Bronchial smooth muscle cell (primary cell): ENCODE measurements around the gene GANAB. TPM values are rescaled to one million over a fixed set of nuclear protein-coding genes. Genes with fewer than 3 reads are reported as not detected.

Source experiments
- total RNA-seq: library from RNA; depleted of rRNA; stranded (reverse); fragments of >200 nt; gene quantifications from 2 replicates; pipeline ENCODE4 v1.2.1, GENCODE V29; 2014

The GANAB gene
- total RNA-seq: 218 and 268 TPM in 2 replicates

GRCh38 chr11:62645946-62646824, at the start of gene GANAB:
Gene GANAB, minus strand, starts transcription at chr11:62646613. Its CDS starts 14 bp downstream, at chr11:62646599.

DNA sequence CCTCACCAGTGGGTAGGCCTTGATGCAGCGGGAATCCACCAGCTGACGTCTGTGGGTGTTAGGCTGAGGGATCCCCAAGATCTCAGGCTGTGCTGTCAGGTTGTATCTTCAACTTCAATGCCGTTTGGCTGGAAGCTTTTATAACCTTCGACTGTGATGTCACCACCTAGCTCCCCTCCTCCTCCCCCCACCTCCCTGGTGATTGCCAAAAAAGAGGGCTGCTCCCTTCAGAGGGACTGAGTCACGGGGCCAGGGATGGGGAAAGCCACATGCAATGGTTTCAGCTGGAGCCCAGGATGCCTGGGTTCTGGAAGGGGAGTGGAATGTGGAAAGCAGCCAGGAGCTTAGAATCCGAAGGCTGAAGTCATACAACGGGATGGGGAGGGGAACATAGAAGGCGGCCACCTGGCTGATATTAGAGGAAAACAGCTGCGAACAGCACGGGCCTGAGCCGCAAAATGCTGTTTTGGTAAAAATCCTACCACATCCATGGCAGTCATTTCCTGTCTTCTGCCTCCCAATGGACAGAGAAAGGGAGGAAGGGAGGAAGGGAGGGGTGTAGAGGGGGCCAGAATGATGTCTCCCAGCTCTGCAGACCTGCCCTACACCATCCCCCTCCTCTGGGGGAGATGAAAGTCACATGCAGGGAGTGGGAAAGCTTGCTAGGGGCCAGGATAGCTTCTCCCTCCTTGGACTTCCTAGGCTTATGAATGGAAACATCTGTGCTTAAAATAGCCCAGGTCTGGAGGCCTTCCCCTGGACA, 43.2 kb upstream of the GANAB start, which contains the start of gene LRRN4CL:
LRRN4CL (minus strand) TSS at position 110 of the 763 bp plus-strand sequence. CDS start 1,022 bp downstream, outside the sequence.

DNA sequence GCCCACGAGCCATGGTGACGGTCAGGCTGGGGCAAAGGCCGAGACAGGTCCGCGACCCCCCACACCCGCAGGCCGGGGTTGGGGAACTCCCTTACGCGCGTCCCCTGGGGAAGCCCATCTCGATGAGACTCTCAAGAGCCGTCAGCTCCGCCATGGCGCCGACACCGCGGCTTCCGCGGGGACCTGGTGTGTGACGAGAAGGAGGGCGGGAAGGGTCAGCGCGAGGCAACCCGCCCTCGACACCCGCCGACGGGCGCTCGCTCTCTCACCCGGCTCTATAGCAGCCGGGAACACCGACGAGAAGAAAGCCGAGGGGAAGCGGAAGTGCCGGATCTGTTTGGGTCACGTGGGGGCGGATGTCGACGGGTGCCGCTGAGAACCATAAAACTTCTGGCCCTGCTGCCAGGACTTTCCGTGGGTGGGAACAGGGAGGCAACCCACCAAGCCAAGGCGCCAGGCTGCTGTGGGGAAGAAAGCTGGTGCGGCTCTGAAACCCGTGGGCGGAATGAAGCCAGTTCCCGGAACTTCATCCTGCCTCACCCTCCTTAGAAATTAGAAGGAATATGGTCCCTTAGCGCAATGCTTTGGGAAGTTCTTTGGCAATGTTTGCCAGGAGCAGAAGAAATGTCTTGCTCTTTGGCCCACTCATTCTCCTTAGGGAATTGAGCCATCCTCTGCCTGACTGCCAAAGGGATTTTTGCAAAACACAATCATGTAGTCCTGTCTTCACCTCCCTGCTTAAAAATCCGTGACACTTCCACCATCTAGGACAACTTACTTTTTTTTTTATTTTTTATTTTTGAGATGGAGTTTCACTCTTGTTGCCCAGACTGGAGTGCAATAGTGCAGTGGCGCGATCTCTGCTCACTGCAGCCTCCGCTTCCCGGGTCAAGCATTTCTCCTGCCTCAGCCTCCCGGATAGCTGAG, 32.6 kb upstream of the GANAB start, which contains the start of gene UBXN1:
UBXN1 (minus strand) TSS at position 304 of the 927 bp plus-strand sequence; CDS start at position 154, 150 bp downstream.

GRCh38 chr11:62671608-62672389, 25.4 kb upstream of the GANAB start, which contains the start of the genes LBHD1 and UQCC3:
Gene LBHD1, minus strand, starts transcription at chr11:62672267. Its CDS starts 2,236 bp downstream, at chr11:62670031.
Gene UQCC3, plus strand, starts transcription at chr11:62671673. Its CDS starts 73 bp downstream, at chr11:62671746.

GRCh38 chr11:62665075-62665598, 18.7 kb upstream of the GANAB start, which contains the start of the genes C11orf98 and CSKMT:
Gene C11orf98, minus strand, starts transcription at chr11:62665210. Its CDS starts 41 bp downstream, at chr11:62665169.
Gene CSKMT, plus strand, starts transcription at chr11:62665312. Its CDS starts 568 bp downstream, at chr11:62665880.

GRCh38 chr11:62621567-62622470, 24.6 kb downstream of the GANAB start, which contains the start of gene B3GAT3:
Gene B3GAT3, minus strand, starts transcription at chr11:62621986. Its CDS starts 39 bp downstream, at chr11:62621947.

GRCh38 chr11:62612366-62613290, 33.8 kb downstream of the GANAB start, which contains the start of the genes EML3 and ROM1:
Gene EML3, minus strand, starts transcription at chr11:62612775. Its CDS starts 318 bp downstream, at chr11:62612457.
Gene ROM1, plus strand, starts transcription at chr11:62613257. Its CDS starts 25 bp downstream, at chr11:62613282.

DNA sequence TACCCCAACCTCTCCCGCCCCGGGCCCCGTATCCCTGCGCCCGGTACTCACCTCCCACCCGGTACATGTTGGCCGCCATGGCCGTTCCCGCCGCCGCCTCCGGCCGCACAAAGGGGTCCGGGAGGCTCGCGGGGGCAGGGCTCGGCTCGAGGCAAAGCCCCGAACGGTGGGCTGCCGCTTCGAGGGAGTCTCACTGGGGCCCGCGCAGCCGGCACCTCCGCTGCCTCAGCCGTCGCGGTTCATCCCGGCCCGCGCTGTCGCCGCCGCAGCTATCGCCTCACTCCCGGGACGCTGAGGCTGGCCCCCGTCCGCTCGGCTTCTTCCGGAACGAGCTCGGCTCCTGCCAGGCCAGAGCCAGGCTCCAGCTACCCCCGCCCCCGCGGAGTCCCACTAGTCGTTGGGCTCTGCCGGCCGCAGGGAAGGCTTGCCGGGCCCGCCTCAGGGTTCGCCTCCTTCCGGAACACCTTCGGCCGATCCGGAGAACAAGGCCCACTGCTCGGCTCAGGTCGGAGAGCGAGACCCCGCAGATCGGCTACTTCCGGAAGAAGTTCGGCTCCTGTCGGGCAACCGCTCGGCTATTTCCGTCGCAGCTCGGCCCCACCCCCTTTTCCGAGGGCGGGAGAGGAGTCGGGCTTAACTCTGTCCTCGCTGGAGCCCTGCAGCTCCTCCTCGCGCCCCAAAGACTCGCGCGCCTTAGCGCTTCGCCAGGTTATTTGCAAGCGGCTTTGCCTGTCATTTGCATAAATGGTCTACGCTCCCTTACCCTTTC, 44.9 kb downstream of the GANAB start, which contains the start of gene MTA2:
MTA2 (minus strand) TSS at position 494 of the 769 bp plus-strand sequence; CDS start at position 79, 415 bp downstream.

DNA sequence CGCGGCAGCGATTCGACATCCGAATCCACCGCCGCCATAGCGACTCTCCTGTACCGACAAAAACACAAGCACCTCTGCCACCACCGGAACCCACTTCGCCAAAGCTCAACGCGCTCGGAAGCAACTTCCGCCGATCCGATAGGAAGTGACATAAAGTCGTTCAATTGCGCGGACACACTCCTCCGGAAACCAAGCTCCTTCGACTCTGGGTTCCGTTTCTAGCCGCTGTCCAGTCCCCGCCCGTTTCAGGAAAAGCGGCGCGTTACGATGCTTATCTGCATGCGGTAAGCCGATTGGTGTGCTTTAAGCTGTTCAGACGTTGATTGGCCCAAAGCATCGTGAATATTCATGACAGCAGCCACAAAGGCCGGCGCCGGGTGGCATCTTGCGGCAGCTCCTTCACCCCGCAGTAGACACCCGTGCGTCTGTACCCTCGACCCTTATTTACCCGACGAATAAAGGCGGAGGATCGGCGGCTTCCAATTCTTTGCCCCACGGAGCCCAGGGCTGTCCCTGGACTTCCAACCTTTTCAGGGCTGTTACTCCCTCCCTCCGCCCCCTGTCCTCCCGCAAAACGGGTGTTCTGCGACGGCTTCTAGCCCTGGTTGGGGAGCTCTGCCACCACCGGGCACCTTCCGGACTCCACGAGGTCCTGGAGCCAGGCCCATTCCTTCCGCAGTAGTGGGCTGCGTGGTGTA, 54.8 kb downstream of the GANAB start, which contains the start of gene TUT1:
TUT1 (minus strand) TSS at position 76 of the 698 bp plus-strand sequence; CDS start at position 38, 38 bp downstream.

Other genes starting within 250 kb of the GANAB start
- not detected in 2 replicates for gene SCGB1A1, start 227.6 kb downstream of the GANAB start, total RNA-seq
- 361 and 516 TPM in 2 replicates for gene AHNAK, start 99.8 kb downstream of the GANAB start, total RNA-seq
- gene EEF1G, start 72.7 kb downstream of the GANAB start, total RNA-seq: 1,318 and 1,601 TPM in 2 replicates
- gene TUT1, start 55.1 kb downstream of the GANAB start, total RNA-seq: 5.6 and 5.8 TPM in 2 replicates
- gene MTA2, start 44.7 kb downstream of the GANAB start, total RNA-seq: 88.4 and 96.0 TPM in 2 replicates
- 17.5 and 17.8 TPM in 2 replicates for gene EML3, start 33.8 kb downstream of the GANAB start, total RNA-seq
- gene ROM1, start 33.4 kb downstream of the GANAB start, total RNA-seq: 3.9 and 10.4 TPM in 2 replicates
- gene B3GAT3, start 24.6 kb downstream of the GANAB start, total RNA-seq: 16.7 and 22.1 TPM in 2 replicates
- gene INTS5, start 6.7 kb upstream of the GANAB start, total RNA-seq: 13.4 and 15.6 TPM in 2 replicates
- 21.0 and 29.3 TPM in 2 replicates for gene C11orf98, start 18.6 kb upstream of the GANAB start, total RNA-seq
- gene CSKMT, start 18.7 kb upstream of the GANAB start, total RNA-seq: 8.7 and 9.6 TPM in 2 replicates
- gene UQCC3, start 25.1 kb upstream of the GANAB start, total RNA-seq: 10.4 and 13.1 TPM in 2 replicates
- gene LBHD1, start 25.7 kb upstream of the GANAB start, total RNA-seq: 2.7 TPM in 2 replicates
- gene UBXN1, start 32.5 kb upstream of the GANAB start, total RNA-seq: 201 and 302 TPM in 2 replicates
- 29.8 and 36.9 TPM in 2 replicates for gene LRRN4CL, start 42.9 kb upstream of the GANAB start, total RNA-seq
- gene BSCL2, start 60.8 kb upstream of the GANAB start, total RNA-seq: 43.8 and 52.2 TPM in 2 replicates
- gene GNG3, start 61.1 kb upstream of the GANAB start, total RNA-seq: not detected in 2 replicates
- gene HNRNPUL2, start 80.8 kb upstream of the GANAB start, total RNA-seq: 10.8 and 13.2 TPM in 2 replicates
- 30.4 and 36.1 TPM in 2 replicates for gene TTC9C, start 81.9 kb upstream of the GANAB start, total RNA-seq
- gene ZBTB3, start 107.5 kb upstream of the GANAB start, total RNA-seq: 9.5 and 12.5 TPM in 2 replicates
- 77.7 and 93.2 TPM in 2 replicates for gene POLR2G, start 115.0 kb upstream of the GANAB start, total RNA-seq
- gene TAF6L, start 124.8 kb upstream of the GANAB start, total RNA-seq: 22.2 and 28.9 TPM in 2 replicates
- gene TMEM179B, start 140.8 kb upstream of the GANAB start, total RNA-seq: 19.1 and 23.2 TPM in 2 replicates
- 10.7 and 10.9 TPM in 2 replicates for gene TMEM223, start 145.4 kb upstream of the GANAB start, total RNA-seq
- 15.4 and 21.0 TPM in 2 replicates for gene NXF1, start 158.8 kb upstream of the GANAB start, total RNA-seq
- gene STX5, start 185.4 kb upstream of the GANAB start, total RNA-seq: 42.6 and 50.5 TPM in 2 replicates
- gene TEX54, start 186.2 kb upstream of the GANAB start, total RNA-seq: not detected in 2 replicates
- gene WDR74, start 193.0 kb upstream of the GANAB start, total RNA-seq: 54.7 and 67.1 TPM in 2 replicates
- 174 and 240 TPM in 2 replicates for gene SLC3A2, start 234.3 kb upstream of the GANAB start, total RNA-seq